ENCODE results near the gene OR1A1.

- TF ChIP-seq CTCF (IDR thresholded peaks at IDR 0.05) = no peak
- TF ChIP-seq POLR2A (IDR thresholded peaks at IDR 0.05) = no peak
Observed at GRCh38 chr17:3256575-3256974, 49.1 kb downstream of the OR1A1 start.

Measured in heart left ventricle (tissue), 13 donors.